Stimulated activated CD8-positive, alpha-beta memory T cell treated with anti-CD3 and anti-CD28 coated beads, Interleukin-7, amount 100 ng/mL, for 24 hours (primary cell): ENCODE measurements around the gene ARL10.
A peak's percentile ranks its signal among the peaks of the same experiment; 100 is the strongest.
"Not testable (repeated sequence)": the region's sequence is repeated elsewhere in the genome, so short reads cannot be mapped to it uniquely, and the experiment has no call there.

Source experiments
- DNase-seq: peaks from one replicate; pipeline ENCODE4 v3.0.0-alpha.2; 2020; ENCODE audit warnings: low read depth

The ARL10 gene

DNA sequence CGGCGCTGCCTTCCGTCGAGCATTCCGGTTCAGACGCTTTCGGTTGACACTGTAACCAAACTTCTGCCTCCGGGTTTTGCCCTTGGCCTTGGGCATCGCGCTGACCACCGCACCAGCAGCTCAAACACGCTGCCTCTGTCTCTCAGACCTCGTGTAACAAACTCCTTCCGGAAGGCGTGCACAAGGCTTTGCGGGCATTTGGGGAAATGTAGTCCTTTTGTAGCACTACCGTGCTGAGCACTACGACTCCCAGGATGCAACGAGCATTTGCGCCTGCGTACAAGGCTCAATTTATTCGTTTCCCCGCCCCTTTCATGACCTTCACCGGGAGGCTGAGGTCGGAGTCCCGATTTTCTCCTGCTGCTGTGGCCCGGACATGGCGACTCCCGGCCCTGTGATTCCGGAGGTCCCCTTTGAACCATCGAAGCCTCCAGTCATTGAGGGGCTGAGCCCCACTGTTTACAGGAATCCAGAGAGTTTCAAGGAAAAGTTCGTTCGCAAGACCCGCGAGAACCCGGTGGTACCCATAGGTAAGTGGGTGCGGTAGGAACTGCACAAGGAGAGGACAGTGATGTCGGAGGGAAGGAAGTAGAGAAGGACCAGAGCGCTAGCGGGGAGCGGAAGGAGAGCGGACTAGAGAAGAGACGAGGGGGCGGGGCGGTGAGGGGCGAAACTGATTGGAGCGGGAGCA, 23.3 kb downstream of the ARL10 start, which contains the start of the genes HIGD2A and NOP16:
Gene HIGD2A (plus strand): TSS at position 308 of the 691 bp plus-strand sequence. CDS start 69 bp downstream, at position 377.
Gene NOP16 (minus strand): TSS at position 155 of the 691 bp plus-strand sequence. CDS start 59 bp downstream, at position 96.
- peak; percentile 98 for DNase-seq

DNA sequence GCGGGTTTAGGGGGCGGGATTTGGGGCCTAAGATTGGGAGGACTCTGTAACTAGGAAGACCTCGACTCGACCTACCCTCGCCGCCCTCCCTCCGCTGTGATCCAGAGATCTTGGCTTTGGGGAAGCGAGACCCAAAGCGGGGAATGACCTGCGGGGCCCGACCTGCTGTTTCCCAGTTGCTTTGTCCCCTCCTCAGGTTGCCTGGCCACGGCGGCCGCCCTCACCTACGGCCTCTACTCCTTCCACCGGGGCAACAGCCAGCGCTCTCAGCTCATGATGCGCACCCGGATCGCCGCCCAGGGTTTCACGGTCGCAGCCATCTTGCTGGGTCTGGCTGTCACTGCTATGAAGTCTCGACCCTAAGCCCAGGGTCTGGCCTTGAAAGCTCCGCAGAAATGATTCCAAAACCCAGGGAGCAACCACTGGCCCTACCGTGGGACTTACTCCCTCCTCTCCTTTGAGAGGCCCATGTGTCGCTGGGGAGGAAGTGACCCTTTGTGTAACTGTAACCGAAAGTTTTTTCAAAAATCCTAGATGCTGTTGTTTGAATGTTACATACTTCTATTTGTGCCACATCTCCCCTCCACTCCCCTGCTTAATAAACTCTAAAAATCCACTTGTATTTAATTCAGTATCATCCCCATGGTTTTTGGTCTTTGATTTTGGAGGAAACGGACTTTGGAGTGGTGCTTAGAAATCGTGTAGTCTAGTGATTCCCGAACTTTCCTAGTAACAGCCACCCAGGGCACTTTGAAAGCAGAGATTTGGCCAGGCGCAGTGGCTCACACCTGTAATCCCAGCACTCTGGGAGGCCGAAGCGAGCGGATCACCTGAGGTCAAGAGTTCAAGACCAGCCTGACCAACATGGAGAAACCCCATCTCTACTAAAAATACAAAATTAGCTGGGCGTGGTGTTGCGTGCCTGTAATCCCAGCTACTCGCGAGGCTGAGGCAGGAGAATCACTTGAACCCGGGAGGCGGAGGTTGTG, 24.1 kb downstream of the ARL10 start:
- no peak for DNase-seq

DNA sequence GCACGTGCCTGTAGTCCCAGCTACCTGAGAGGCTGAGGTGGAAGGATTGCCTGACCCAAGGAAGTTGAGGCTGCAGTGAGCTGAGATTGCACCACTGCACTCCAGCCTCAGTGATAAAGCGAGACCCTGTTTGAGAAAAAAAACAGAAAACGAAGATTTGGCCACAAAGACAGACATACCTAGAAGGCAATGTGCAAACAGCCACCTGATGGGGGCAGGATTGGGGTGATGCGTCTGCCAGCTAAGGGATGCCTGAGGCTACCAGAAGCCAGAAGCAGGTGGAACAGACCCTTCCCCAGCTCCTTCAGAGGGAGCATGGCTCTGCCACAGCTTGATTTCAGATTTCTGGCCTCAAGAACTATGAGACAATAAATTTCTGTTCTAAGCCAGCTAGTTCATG, 26.2 kb downstream of the ARL10 start:
- DNase-seq, result no peak

DNA sequence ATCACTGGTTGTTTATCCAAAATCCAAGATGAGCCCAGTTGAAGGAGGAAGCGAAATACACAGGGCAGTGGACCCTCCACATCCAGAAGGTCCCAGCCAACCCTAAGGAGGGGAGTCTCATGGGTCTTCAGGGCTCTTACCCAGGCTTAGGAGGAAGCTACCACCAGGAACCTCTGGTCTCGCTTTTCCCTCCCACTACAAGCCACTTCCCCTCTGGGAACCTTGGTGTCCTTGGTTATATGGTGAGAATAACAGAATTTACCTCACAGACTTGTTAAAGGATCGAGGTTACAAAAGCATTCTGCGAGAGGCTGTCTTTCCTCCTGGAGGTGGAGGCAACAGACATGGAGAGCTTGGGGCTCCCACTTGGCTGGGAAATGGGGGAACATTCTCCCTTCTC, 26.7 kb downstream of the ARL10 start:
- DNase-seq, result no peak

GRCh38 chr5:176392526-176392925, 27.2 kb downstream of the ARL10 start:
- no peak for DNase-seq

GRCh38 chr5:176394096-176394495, 28.8 kb downstream of the ARL10 start:
- DNase-seq, result no peak

DNA sequence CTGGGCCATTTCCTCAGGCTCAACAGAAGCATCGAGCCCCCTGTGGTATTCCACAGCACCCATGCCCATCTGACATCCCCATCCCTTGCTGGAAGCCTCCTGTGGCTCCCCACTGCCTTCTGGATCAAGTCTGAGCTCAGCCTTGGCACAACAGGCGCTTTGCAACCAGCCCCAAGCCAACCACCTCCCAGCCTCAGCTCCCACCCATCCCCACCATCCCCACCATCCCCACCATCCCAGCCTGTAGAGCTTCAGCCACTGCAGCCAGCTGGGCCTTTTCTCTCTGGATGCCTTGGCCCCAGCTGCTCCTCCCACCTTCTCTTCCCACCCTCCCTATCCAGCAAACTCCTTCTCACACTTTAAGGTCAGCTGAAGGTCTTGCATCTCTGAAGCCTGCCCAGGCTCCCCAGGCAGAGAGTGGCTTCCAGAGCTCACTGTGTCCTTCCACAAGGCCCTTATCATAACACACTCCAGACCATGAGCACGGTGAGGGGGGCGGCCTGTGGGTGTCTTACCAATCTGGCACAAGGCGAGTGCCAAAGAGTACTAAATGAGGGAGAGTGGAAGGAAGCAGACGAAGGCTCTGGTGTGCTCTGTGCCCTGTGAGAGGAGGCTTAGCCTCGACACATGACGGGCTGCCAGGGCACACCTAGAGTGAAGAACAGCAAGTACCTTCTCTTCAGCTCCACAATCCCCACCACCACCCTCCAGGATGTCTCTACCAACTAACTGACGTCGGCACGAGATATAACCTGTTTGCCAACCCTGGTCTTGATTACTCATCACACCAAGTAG, 29.8 kb downstream of the ARL10 start:
- no peak for DNase-seq

DNA sequence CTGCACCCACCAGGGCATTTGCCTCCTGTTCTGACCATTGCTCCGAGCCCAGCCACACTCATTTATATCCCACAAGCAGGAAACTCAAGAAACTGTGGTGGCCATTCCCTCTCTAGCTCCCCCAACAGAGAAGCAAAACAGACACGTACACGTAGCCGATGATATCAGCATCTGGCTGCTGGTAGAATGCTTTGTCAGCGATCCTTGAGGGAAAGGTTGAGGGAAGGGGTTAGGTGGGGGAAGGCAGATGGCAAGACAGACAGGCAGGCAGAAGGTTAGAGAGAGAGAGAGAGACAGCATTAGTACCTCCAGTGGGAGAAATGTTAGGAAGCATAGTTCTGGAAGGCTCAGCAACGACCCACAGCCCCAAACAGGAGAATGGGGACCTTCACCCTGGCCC, 31.0 kb downstream of the ARL10 start:
- no peak for DNase-seq

GRCh38 chr5:176397736-176398420, 32.6 kb downstream of the ARL10 start:
- no peak for DNase-seq

DNA sequence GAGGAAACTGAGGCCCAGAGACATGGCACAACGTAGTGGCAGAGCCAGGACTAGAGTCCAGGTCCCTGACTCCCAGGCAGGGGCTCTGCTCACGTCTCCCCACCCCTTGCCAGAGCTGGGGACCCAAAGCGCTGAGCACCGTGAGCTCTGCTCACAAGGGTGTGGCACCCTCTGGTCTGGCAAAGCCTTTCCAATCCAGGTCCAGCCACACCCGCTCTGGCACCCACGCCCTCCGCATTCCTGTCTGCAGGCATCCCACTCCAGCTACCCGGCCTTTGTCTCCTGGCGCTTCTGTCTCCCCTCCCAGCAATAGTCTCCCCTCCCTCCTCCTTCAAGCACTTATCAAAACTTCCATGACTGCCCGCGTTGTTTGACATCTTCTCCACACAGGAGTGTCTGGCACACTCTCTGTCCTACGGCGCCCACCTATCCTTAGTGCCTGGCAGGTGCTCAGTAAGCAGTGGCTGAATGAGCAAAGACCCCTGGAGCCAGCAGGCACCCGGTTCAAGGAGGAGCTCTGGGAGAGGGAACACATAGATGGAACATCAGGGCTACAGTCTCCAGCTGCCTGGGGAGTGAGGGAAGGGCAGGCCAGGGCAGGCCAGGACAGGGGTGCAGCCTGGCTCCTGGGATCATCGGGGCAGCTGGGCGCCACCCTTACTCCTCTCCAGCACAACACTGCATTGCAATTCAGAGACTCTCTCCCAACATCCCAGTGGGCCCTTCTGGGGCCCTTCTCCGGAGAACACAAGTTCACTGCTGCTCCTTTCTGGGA, 35.3 kb downstream of the ARL10 start:
- DNase-seq, result no peak

GRCh38 chr5:176401281-176402205, 36.3 kb downstream of the ARL10 start:
- DNase-seq, result no peak

- DNase-seq, result no peak
These were observed 40.6 kb downstream of the ARL10 start for GRCh38 chr5:176405656-176406435.

GRCh38 chr5:176406436-176407052, 41.3 kb downstream of the ARL10 start:
- DNase-seq, result no peak

GRCh38 chr5:176407456-176408251, 42.4 kb downstream of the ARL10 start:
- no peak for DNase-seq

DNA sequence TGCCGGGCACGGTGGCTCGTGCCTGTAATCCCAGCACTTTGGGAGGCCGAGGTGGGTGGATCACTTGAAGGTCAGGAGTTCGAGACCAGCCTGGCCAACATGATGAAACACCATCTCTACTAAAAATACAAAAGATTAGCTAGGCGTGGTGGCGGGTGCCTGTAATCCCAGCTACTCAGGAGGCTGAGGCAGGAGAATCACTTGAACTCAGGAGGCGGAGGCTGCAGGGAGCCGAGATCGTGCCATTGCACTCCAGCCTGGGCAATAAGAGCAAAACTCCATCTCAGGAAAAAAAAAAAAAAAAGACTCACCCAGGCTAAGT, 42.9 kb downstream of the ARL10 start:
- DNase-seq, result not testable (repeated sequence)

DNA sequence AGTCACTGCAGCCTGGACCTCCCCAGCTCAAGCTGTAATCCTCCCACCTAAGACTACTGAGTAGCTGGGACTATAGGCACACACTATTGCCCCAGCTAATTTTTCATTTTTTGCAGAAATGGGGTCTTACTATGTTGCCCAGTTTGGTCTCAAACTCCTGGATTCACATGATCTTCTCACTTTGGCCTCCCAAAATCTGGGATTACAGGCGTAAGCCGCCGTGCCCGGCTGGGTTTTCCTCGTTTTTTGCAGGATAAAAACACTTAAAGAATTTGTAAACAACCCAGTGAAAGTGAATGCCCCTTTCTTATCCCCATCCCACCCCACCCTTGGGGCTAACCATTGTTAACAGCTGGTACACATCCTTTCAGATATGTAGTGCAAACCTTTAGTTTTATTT, 43.3 kb downstream of the ARL10 start:
- DNase-seq, result no peak

DNA sequence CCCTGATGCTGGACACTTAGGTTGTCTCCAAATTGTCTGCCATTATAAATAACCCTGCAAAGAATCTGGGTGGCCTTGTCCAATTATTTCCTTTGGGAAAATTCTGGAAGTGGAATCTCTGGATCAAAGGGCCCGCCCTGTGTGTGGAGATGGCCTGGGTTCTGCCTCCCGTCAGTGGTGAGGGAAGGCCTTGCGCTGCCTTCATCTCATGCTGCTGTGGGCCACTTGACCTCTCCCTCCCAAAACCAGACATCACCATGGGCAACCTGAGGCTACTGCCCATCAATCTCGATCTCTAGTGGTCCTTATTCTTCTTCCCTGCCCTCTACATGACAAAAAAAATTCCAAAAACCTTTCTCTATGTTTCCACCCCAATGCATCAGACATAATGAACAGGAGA, 44.5 kb downstream of the ARL10 start:
- no peak for DNase-seq
